Testis (tissue), 2 donors: ENCODE data around the gene RPTOR.

Experiments used
- POLR2A ChIP-seq: fragments of 450-650 bp; IDR thresholded peaks from one replicate; pipeline ENCODE4 v1.6.1; 2017; ENCODE audit warnings: antibody characterized with exemption, mild to moderate bottlenecking, moderate library complexity
- TF ChIP-seq, protein P1 (sequence below), 3 experiments: fragments of 450-650 bp in 2 of 3; fragments of 200-600 bp in 1 of 3; sonication (generic) in 1 of 3; IDR thresholded peaks; one replicate each; pipeline ENCODE4 v1.5.1; 2016 to 2019; ENCODE audit warnings: antibody characterized with exemption in 3 of 3, mild to moderate bottlenecking in 2 of 3, moderate library complexity in 1 of 3

- no peak for TF ChIP-seq POLR2A
- TF ChIP-seq, protein P1, sequence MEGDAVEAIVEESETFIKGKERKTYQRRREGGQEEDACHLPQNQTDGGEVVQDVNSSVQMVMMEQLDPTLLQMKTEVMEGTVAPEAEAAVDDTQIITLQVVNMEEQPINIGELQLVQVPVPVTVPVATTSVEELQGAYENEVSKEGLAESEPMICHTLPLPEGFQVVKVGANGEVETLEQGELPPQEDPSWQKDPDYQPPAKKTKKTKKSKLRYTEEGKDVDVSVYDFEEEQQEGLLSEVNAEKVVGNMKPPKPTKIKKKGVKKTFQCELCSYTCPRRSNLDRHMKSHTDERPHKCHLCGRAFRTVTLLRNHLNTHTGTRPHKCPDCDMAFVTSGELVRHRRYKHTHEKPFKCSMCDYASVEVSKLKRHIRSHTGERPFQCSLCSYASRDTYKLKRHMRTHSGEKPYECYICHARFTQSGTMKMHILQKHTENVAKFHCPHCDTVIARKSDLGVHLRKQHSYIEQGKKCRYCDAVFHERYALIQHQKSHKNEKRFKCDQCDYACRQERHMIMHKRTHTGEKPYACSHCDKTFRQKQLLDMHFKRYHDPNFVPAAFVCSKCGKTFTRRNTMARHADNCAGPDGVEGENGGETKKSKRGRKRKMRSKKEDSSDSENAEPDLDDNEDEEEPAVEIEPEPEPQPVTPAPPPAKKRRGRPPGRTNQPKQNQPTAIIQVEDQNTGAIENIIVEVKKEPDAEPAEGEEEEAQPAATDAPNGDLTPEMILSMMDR (IDR thresholded peaks at IDR 0.05): no peak
Observed at GRCh38 chr17:80826955-80827645, 282.5 kb downstream of the RPTOR start.
